HepG2 (cell line): ENCODE results near the gene C20orf204. TPM values are rescaled to one million over a fixed set of nuclear protein-coding genes. Genes with fewer than 3 reads are reported as not detected.

Source experiments
- AGO1 ChIP-seq: fragments of 200-400 bp; formaldehyde crosslinking; IDR thresholded peaks from 2 replicates; pipeline ENCODE4 v1.6.1; 2017; ENCODE audit warnings: mild to moderate bottlenecking, low read depth, low read length, moderate library complexity; ENCODE audit not compliant: poor library complexity, severe bottlenecking
- ATF7 ChIP-seq, 2 experiments: fragments of 450-650 bp in 1 of 2; sonication (generic) in 1 of 2; formaldehyde crosslinking in 1 of 2; IDR thresholded peaks; 2 replicates each; pipeline versions ENCODE4 v1.4.0 to v1.6.1; 2016 to 2020; ENCODE audit warnings: antibody characterized with exemption in 1 of 2, mild to moderate bottlenecking in 1 of 2, missing genetic modification reagents in 1 of 2
- EP300 ChIP-seq, 3 experiments: sonication (generic) in 1 of 3; formaldehyde crosslinking in 1 of 3; IDR thresholded peaks; 2 replicates each; pipeline versions ENCODE4 v1.5.1 to v1.6.1; 2011 to 2020; ENCODE audit warnings: low read depth in 2 of 3, low read length in 2 of 3, borderline replicate concordance in 1 of 3, improper control_type of control experiment in 1 of 3, mild to moderate bottlenecking in 1 of 3, missing genetic modification reagents in 1 of 3, moderate library complexity in 1 of 3
- GATAD2A ChIP-seq: IDR thresholded peaks from 2 replicates; pipeline ENCODE4 v1.6.1; 2016
- HOXD1 ChIP-seq: sonication (generic); formaldehyde crosslinking; IDR thresholded peaks from 2 replicates; pipeline ENCODE4 v1.5.0; 2020; ENCODE audit warnings: missing genetic modification reagents
- NFKB2 ChIP-seq: sonication (generic); formaldehyde crosslinking; IDR thresholded peaks from 2 replicates; pipeline ENCODE4 v1.4.0; 2020; ENCODE audit warnings: missing genetic modification reagents, borderline replicate concordance
- PLSCR1 ChIP-seq: sonication (generic); formaldehyde crosslinking; IDR thresholded peaks from 2 replicates; pipeline ENCODE4 v1.5.0; 2020; ENCODE audit warnings: missing genetic modification reagents, mild to moderate bottlenecking, borderline replicate concordance
- RFX1 ChIP-seq: fragments of 450-650 bp; IDR thresholded peaks from 2 replicates; pipeline ENCODE4 v1.6.1; 2017
- SMYD3 ChIP-seq: sonication (generic); formaldehyde crosslinking; IDR thresholded peaks from 2 replicates; pipeline ENCODE4 v1.8.1; 2023; ENCODE audit warnings: mild to moderate bottlenecking, missing genetic modification reagents
- SYNCRIP ChIP-seq: fragments of 200-400 bp; formaldehyde crosslinking; IDR thresholded peaks from 2 replicates; pipeline ENCODE4 v1.6.1; 2018; ENCODE audit warnings: mild to moderate bottlenecking, low read depth, low read length; ENCODE audit not compliant: insufficient read depth
- TBX2 ChIP-seq: sonication (generic); formaldehyde crosslinking; IDR thresholded peaks from 2 replicates; pipeline ENCODE4 v1.5.0; 2020; ENCODE audit warnings: missing genetic modification reagents, mild to moderate bottlenecking, borderline replicate concordance
- U2AF2 ChIP-seq: fragments of 200-400 bp; formaldehyde crosslinking; IDR thresholded peaks from 2 replicates; pipeline ENCODE4 v1.6.1; 2017; ENCODE audit warnings: low read depth, mild to moderate bottlenecking, low read length
- ZNF224 ChIP-seq: sonication (generic); formaldehyde crosslinking; IDR thresholded peaks from 2 replicates; pipeline ENCODE4 v1.5.0; 2020; ENCODE audit warnings: mild to moderate bottlenecking, missing genetic modification reagents
- ZNF33B ChIP-seq: sonication (generic); formaldehyde crosslinking; IDR thresholded peaks from 2 replicates; pipeline ENCODE4 v1.5.1; 2020; ENCODE audit warnings: mild to moderate bottlenecking, missing genetic modification reagents
- ZNF557 ChIP-seq: sonication (generic); formaldehyde crosslinking; IDR thresholded peaks from 2 replicates; pipeline ENCODE4 v1.4.0; 2020; ENCODE audit warnings: missing genetic modification reagents
- polyA plus RNA-seq, 8 experiments: library from polyadenylated mRNA; depleted of rRNA in 3 of 8; stranded (reverse) in 7 of 8; unstranded in 1 of 8; fragments of >200 nt; fragmentation: Illumina TruSeq in 4 of 8; extraction: Trizol in 4 of 8; gene quantifications; 2 replicates each; pipeline versions ENCODE4 v1.2.1 to v1.2.3, GENCODE V29; 2011 to 2016; ENCODE audit warnings: low read depth in 4 of 8, missing spikeins in 1 of 8, mixed read lengths in 1 of 8; ENCODE audit not compliant: insufficient read depth in 1 of 8
- total RNA-seq, 5 experiments: library from RNA; depleted of rRNA; stranded (reverse); fragments of >200 nt; fragmentation: Illumina TruSeq; extraction: Trizol; gene quantifications; 2 replicates each; pipeline ENCODE4 v1.2.3, GENCODE V29; 2016; ENCODE audit warnings: low read depth in 1 of 5
- TF ChIP-seq, protein P1 (sequence below): sonication (generic); formaldehyde crosslinking; conservative IDR thresholded peaks from 2 replicates; pipeline ENCODE4 v1.8.0; 2022; ENCODE audit warnings: missing genetic modification reagents
- TF ChIP-seq, protein P2 (sequence below): IDR thresholded peaks from 2 replicates; pipeline ENCODE4 v1.6.1; 2016; ENCODE audit warnings: low read depth, missing genetic modification reagents, missing compliant biosample characterization
- TF ChIP-seq, protein P3 (sequence below): fragments of 450-650 bp; IDR thresholded peaks from 2 replicates; pipeline ENCODE4 v1.6.1; 2017

Gene C20orf204
- total and polyA plus RNA-seq, 2 of the 13 experiments (the other 11 are each of a cell fraction or from before 2014, with no cell fraction given), result 22.1 to 80.0 TPM

GRCh38 chr20:64040231-64041039 lies 4.5 kb downstream of the C20orf204 start (continued):
- TF ChIP-seq, protein P1, sequence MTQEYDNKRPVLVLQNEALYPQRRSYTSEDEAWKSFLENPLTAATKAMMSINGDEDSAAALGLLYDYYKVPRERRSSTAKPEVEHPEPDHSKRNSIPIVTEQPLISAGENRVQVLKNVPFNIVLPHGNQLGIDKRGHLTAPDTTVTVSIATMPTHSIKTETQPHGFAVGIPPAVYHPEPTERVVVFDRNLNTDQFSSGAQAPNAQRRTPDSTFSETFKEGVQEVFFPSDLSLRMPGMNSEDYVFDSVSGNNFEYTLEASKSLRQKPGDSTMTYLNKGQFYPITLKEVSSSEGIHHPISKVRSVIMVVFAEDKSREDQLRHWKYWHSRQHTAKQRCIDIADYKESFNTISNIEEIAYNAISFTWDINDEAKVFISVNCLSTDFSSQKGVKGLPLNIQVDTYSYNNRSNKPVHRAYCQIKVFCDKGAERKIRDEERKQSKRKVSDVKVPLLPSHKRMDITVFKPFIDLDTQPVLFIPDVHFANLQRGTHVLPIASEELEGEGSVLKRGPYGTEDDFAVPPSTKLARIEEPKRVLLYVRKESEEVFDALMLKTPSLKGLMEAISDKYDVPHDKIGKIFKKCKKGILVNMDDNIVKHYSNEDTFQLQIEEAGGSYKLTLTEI, result no peak
- peak; percentile 0; the same call in 1 of the 2 replicates for TF ChIP-seq ZNF33B (CRISPR knock-in tag)
- no peak for TF ChIP-seq RFX1
- no peak for TF ChIP-seq HOXD1
- TF ChIP-seq PLSCR1 (CRISPR knock-in tag), result no peak
- TF ChIP-seq AGO1, result peak; percentile 97
- TF ChIP-seq TBX2 (CRISPR knock-in tag), result no peak; the same call in none of the 2 replicates
- TF ChIP-seq ZNF557 (CRISPR knock-in tag), result no peak
- TF ChIP-seq NFKB2 (CRISPR knock-in tag), result peak; percentile 61; the same call in 1 of the 2 replicates
- no peak for TF ChIP-seq SYNCRIP
- TF ChIP-seq SMYD3 (CRISPR knock-in tag), result no peak
- no peak for TF ChIP-seq GATAD2A (CRISPR knock-in tag)
- no peak for TF ChIP-seq ATF7 (IDR thresholded peaks at IDR 0.05)
- 0 out of 2 replicates have a peak, but pooled peaks have one; percentile 63 for TF ChIP-seq ATF7 (CRISPR knock-in tag; IDR thresholded peaks at IDR 0.05)
- no peak for TF ChIP-seq U2AF2
- TF ChIP-seq, protein P2, sequence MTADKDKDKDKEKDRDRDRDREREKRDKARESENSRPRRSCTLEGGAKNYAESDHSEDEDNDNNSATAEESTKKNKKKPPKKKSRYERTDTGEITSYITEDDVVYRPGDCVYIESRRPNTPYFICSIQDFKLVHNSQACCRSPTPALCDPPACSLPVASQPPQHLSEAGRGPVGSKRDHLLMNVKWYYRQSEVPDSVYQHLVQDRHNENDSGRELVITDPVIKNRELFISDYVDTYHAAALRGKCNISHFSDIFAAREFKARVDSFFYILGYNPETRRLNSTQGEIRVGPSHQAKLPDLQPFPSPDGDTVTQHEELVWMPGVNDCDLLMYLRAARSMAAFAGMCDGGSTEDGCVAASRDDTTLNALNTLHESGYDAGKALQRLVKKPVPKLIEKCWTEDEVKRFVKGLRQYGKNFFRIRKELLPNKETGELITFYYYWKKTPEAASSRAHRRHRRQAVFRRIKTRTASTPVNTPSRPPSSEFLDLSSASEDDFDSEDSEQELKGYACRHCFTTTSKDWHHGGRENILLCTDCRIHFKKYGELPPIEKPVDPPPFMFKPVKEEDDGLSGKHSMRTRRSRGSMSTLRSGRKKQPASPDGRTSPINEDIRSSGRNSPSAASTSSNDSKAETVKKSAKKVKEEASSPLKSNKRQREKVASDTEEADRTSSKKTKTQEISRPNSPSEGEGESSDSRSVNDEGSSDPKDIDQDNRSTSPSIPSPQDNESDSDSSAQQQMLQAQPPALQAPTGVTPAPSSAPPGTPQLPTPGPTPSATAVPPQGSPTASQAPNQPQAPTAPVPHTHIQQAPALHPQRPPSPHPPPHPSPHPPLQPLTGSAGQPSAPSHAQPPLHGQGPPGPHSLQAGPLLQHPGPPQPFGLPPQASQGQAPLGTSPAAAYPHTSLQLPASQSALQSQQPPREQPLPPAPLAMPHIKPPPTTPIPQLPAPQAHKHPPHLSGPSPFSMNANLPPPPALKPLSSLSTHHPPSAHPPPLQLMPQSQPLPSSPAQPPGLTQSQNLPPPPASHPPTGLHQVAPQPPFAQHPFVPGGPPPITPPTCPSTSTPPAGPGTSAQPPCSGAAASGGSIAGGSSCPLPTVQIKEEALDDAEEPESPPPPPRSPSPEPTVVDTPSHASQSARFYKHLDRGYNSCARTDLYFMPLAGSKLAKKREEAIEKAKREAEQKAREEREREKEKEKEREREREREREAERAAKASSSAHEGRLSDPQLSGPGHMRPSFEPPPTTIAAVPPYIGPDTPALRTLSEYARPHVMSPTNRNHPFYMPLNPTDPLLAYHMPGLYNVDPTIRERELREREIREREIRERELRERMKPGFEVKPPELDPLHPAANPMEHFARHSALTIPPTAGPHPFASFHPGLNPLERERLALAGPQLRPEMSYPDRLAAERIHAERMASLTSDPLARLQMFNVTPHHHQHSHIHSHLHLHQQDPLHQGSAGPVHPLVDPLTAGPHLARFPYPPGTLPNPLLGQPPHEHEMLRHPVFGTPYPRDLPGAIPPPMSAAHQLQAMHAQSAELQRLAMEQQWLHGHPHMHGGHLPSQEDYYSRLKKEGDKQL (CRISPR knock-in tag), result 0 out of 2 replicates have a peak, but pooled peaks have one; percentile 9
- TF ChIP-seq, protein P3, sequence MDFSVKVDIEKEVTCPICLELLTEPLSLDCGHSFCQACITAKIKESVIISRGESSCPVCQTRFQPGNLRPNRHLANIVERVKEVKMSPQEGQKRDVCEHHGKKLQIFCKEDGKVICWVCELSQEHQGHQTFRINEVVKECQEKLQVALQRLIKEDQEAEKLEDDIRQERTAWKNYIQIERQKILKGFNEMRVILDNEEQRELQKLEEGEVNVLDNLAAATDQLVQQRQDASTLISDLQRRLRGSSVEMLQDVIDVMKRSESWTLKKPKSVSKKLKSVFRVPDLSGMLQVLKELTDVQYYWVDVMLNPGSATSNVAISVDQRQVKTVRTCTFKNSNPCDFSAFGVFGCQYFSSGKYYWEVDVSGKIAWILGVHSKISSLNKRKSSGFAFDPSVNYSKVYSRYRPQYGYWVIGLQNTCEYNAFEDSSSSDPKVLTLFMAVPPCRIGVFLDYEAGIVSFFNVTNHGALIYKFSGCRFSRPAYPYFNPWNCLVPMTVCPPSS, result no peak
- no peak for TF ChIP-seq ZNF224 (CRISPR knock-in tag)
- no peak; a peak in 1 of 4 replicates for TF ChIP-seq EP300 (IDR thresholded peaks at IDR 0.05; ENCODE audit: low read depth in 2 of 2, low read length in 2 of 2)
- no peak for TF ChIP-seq EP300 (CRISPR knock-in tag; IDR thresholded peaks at IDR 0.05; ENCODE audit: borderline replicate concordance)
